IMR-90 (cell line): Measurements from ENCODE around the gene HSPA12A. TPM values are rescaled to one million over a fixed set of nuclear protein-coding genes. Genes with fewer than 3 reads are reported as not detected.

Source experiments
- ATAC-seq: fragments of 200-7000 bp; cut with Tn5 transposase; 2 replicates; pipeline ENCODE4 v1.9.1; 2020; ENCODE audit warnings: low read depth, mild to moderate bottlenecking, moderate library complexity
- BruUV-seq: library from RNA; stranded (reverse); fragments of 400-500 nt; replicated peaks from 2 replicates; lab custom pipeline; 2021; lab: Mats Ljungman, UMichigan
- CTCF ChIA-PET: fragments of 300-600 bp; formaldehyde crosslinking; extraction: SDS; loops from one replicate; lab custom pipeline; 2021; ENCODE audit warnings: antibody characterized with exemption; lab: Yijun Ruan, JAX
- POLR2A ChIA-PET: fragments of 300-600 bp; sonication (Branson Sonifier 250); formaldehyde crosslinking; loops from one replicate; lab custom pipeline; 2022; ENCODE audit warnings: antibody characterized with exemption; ENCODE audit not compliant: unreplicated experiment; lab: Charles Lee
- DNase-seq: peaks from one replicate; pipeline ENCODE4 v3.0.0; 2013
- H2AFZ ChIP-seq: replicated peaks from 2 replicates; pipeline ENCODE3; 2013; ENCODE audit warnings: low read length, mild to moderate bottlenecking; ENCODE audit not compliant: poor library complexity
- H2AK5ac ChIP-seq: 2 replicates; pipeline ENCODE4 v1.6.1; 2013; ENCODE audit warnings: low read depth, low read length, inconsistent platforms
- H2AK9ac ChIP-seq: replicated peaks from 2 replicates; pipeline ENCODE3; 2013; ENCODE audit warnings: mild to moderate bottlenecking, low read depth, low read length, moderate library complexity; ENCODE audit not compliant: poor library complexity
- H2BK120ac ChIP-seq: 2 replicates; pipeline ENCODE4 v1.6.1; 2013; ENCODE audit warnings: low read depth, low read length, inconsistent platforms
- H2BK15ac ChIP-seq: 3 replicates; pipeline ENCODE4 v1.6.1; 2013; ENCODE audit warnings: low read depth, low read length, inconsistent platforms
- H2BK20ac ChIP-seq: 2 replicates; pipeline ENCODE4 v1.6.1; 2013; ENCODE audit warnings: low read depth, mild to moderate bottlenecking, inconsistent platforms, low read length, moderate library complexity
- H2BK5ac ChIP-seq: 2 replicates; pipeline ENCODE4 v1.6.1; 2013; ENCODE audit warnings: mild to moderate bottlenecking, low read depth, low read length, inconsistent platforms; ENCODE audit not compliant: poor library complexity, severe bottlenecking
- H3K14ac ChIP-seq: replicated peaks from 2 replicates; pipeline ENCODE4 v1.6.1; 2013; ENCODE audit warnings: low read depth, low read length, inconsistent platforms
- H3K18ac ChIP-seq: 2 replicates; pipeline ENCODE4 v1.6.1; 2013; ENCODE audit warnings: low read depth, low read length, control low read depth
- H3K23ac ChIP-seq: 2 replicates; pipeline ENCODE4 v1.6.1; 2013; ENCODE audit warnings: low read depth, low read length, inconsistent platforms
- H3K27ac ChIP-seq: 2 replicates; pipeline ENCODE4 v1.5.1; 2013; ENCODE audit warnings: mild to moderate bottlenecking, control low read depth, low read length; ENCODE audit not compliant: insufficient read depth
- H3K27me3 ChIP-seq: 2 replicates; pipeline ENCODE4 v1.6.1; 2013; ENCODE audit warnings: low read length; ENCODE audit not compliant: control insufficient read depth, insufficient read depth
- H3K36me3 ChIP-seq: 2 replicates; pipeline ENCODE4 v1.6.1; 2013; ENCODE audit warnings: low read length, mixed read lengths; ENCODE audit not compliant: control insufficient read depth, insufficient read depth
- H3K4ac ChIP-seq: 2 replicates; pipeline ENCODE4 v1.6.1; 2013; ENCODE audit warnings: low read depth, low read length, inconsistent platforms
- H3K4me1 ChIP-seq: 2 replicates; pipeline ENCODE4 v1.6.1; 2013; ENCODE audit warnings: low read length, mixed read lengths; ENCODE audit not compliant: control insufficient read depth, insufficient read depth
- H3K4me2 ChIP-seq: 2 replicates; pipeline ENCODE4 v1.6.1; 2013; ENCODE audit warnings: low read depth, mild to moderate bottlenecking, control low read depth, low read length, moderate library complexity
- H3K4me3 ChIP-seq: 2 replicates; pipeline ENCODE4 v1.5.1; 2013; ENCODE audit warnings: low read depth, mild to moderate bottlenecking, control low read depth, low read length, moderate library complexity; ENCODE audit not compliant: insufficient read depth
- H3K56ac ChIP-seq: 2 replicates; pipeline ENCODE4 v1.6.1; 2013; ENCODE audit warnings: low read length, inconsistent platforms; ENCODE audit not compliant: insufficient read depth; ENCODE audit errors: extremely low read depth
- H3K79me1 ChIP-seq, 2 experiments: 2 replicates each; pipeline ENCODE4 v1.6.1; 2013; ENCODE audit warnings: low read length in 2 of 2, inconsistent platforms in 1 of 2, low read depth in 1 of 2
- H3K9ac ChIP-seq: 2 replicates; pipeline ENCODE4 v1.6.1; 2013; ENCODE audit warnings: low read depth, low read length, control low read depth
- H3K9me1 ChIP-seq: 2 replicates; pipeline ENCODE4 v1.6.1; 2013; ENCODE audit warnings: low read length, inconsistent platforms; ENCODE audit not compliant: insufficient read depth
- H3K9me3 ChIP-seq: 2 replicates; pipeline ENCODE4 v1.6.1; 2013; ENCODE audit warnings: low read length; ENCODE audit not compliant: control insufficient read depth, insufficient read depth
- H4K20me1 ChIP-seq: 2 replicates; pipeline ENCODE4 v1.6.1; 2013; ENCODE audit warnings: low read length, inconsistent platforms; ENCODE audit not compliant: insufficient read depth
- H4K5ac ChIP-seq: 2 replicates; pipeline ENCODE4 v1.6.1; 2013; ENCODE audit warnings: mild to moderate bottlenecking, low read depth, low read length, control low read depth
- H4K8ac ChIP-seq, 2 experiments: 2 replicates each; pipeline ENCODE4 v1.6.1; 2013; ENCODE audit warnings: low read depth in 2 of 2, low read length in 2 of 2, control low read depth in 1 of 2, inconsistent platforms in 1 of 2
- H4K91ac ChIP-seq: 2 replicates; pipeline ENCODE4 v1.6.1; 2013; ENCODE audit warnings: low read depth, low read length, inconsistent platforms; ENCODE audit not compliant: insufficient read depth
- BHLHE40 ChIP-seq: fragments of 150-350 bp; IDR thresholded peaks from 2 replicates; pipeline ENCODE4 v1.6.1; 2016; ENCODE audit warnings: mild to moderate bottlenecking, low read depth, low read length
- CEBPB ChIP-seq: IDR thresholded peaks from 2 replicates; pipeline ENCODE4 v1.6.1; 2012; ENCODE audit warnings: low read depth, low read length, improper control_type of control experiment
- ELK1 ChIP-seq: fragments of 150-350 bp; IDR thresholded peaks from 2 replicates; pipeline ENCODE4 v1.6.1; 2016; ENCODE audit warnings: low read depth, mild to moderate bottlenecking, low read length, moderate library complexity, borderline replicate concordance
- MAFK ChIP-seq: IDR thresholded peaks from 2 replicates; pipeline ENCODE4 v1.6.1; 2012; ENCODE audit warnings: low read depth, low read length, improper control_type of control experiment
- MXI1 ChIP-seq: IDR thresholded peaks from 2 replicates; pipeline ENCODE4 v1.6.1; 2012; ENCODE audit warnings: low read depth, mild to moderate bottlenecking, low read length, moderate library complexity, borderline replicate concordance
- NFE2L2 ChIP-seq: fragments of 150-350 bp; IDR thresholded peaks from 2 replicates; pipeline ENCODE4 v1.6.1; 2016; ENCODE audit warnings: low read depth, mild to moderate bottlenecking, low read length
- RAD21 ChIP-seq: IDR thresholded peaks from 2 replicates; pipeline ENCODE4 v1.6.1; 2012; ENCODE audit warnings: low read length, improper control_type of control experiment
- SMC3 ChIP-seq: fragments of 150-350 bp; IDR thresholded peaks from 2 replicates; pipeline ENCODE4 v1.6.1; 2016; ENCODE audit warnings: low read depth, mild to moderate bottlenecking, antibody characterized with exemption, low read length, moderate library complexity
- WGBS, 2 experiments: methylation state at CpG; one replicate each; pipeline versions ENCODE4 v1.1.5 to v1.1.7; 2013; ENCODE audit warnings: missing lambda C conversion rate in 2 of 2; ENCODE audit not compliant: insufficient read length in 1 of 2; ENCODE audit errors: extremely low coverage in 2 of 2; 5-methylcytosine and 5-hydroxymethylcytosine counted together
- dilution Hi-C: fragments of 300-500 bp; cut with HindIII; formaldehyde crosslinking; loops from one replicate; pipeline ENCODE4 v1.14.3; 2018; ENCODE audit warnings: low sequenced_read_pairs; ENCODE audit not compliant: unreplicated experiment
- in situ Hi-C: fragments of 300-500 bp; cut with MboI; formaldehyde crosslinking; loops from 3 replicates; pipeline ENCODE4 v1.14.3; 2019; ENCODE audit warnings: low sequenced_read_pairs, inconsistent platforms, mixed read lengths
- intact Hi-C: fragments of 100-400 bp; cut with micrococcal nuclease; formaldehyde crosslinking; loops from 2 replicates; pipeline ENCODE4 v1.10.0; 2022
- polyA plus RNA-seq, 3 experiments: library from polyadenylated mRNA; depleted of rRNA; stranded (reverse); fragments of >200 nt; gene quantifications; 2 replicates each; pipeline ENCODE4 v1.2.3, GENCODE V29; 2012; ENCODE audit warnings: low replicate concordance in 1 of 3
- total RNA-seq: library from RNA; depleted of rRNA; stranded (reverse); fragments of >200 nt; gene quantifications from 2 replicates; pipeline ENCODE4 v1.2.3, GENCODE V29; 2012
- TF ChIP-seq, protein P1 (sequence below): conservative IDR thresholded peaks from 2 replicates; pipeline ENCODE4 v1.5.1; 2012; ENCODE audit warnings: mild to moderate bottlenecking, low read depth, low read length, improper control_type of control experiment

The HSPA12A gene
- total and polyA plus RNA-seq, 2 of the 4 experiments (the other 2 are of a cell fraction): 16.1 to 16.7 TPM

DNA sequence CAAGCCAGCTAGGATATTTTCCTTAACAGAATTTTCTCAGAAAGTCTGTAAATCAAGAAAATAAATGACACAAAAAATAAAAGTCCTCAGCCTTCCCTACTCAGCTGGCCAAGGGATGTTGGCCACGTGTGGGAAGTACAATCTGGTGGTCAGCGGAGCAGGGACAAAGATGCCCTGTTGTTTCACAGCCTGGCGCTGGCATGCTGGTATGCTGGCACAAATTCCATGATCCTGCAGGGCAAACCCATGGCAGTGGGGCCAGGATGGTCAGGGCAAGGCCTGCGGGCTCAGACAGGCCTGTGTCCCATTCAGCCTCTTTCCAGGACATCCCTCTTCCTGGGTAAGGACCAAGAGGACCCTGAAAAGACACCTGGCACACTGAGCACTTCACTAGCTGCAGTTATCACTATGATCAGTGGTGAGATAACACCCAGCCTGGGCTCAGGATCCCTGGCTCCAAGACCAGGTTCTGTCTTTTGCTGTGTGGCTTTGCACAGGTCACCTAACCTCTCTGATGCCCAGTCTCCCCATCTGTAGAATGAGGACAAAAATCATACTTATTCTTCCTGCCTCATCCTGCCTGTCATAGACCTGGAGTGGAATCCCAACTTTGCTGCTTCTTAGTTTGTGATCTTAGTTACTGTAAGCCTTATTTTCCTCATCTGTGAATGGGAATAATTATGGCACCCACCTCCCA is 10.8 kb upstream of the HSPA12A start:
- H2BK20ac ChIP-seq: no peak overlapping the region
- H3K14ac ChIP-seq: no peak overlapping the region
- H3K4me3 ChIP-seq: no peak overlapping the region
- no peak overlapping the region for H3K4ac ChIP-seq
- ATAC-seq: no peak
- no peak overlapping the region for H2AFZ ChIP-seq
- no peak overlapping the region for H2AK5ac ChIP-seq
- no peaks in the 10 kb centered on the region for H3K27me3 ChIP-seq
- intact Hi-C loops: no loop called here
- H2BK15ac ChIP-seq: no peak overlapping the region
- 0 out of 2 replicates have a peak, but pooled peaks cover 4% of the 10 kb centered on the region for H3K9me1 ChIP-seq
- H3K9ac ChIP-seq: no peak overlapping the region
- H3K56ac ChIP-seq: no peak overlapping the region
- H3K79me1 ChIP-seq: no peaks in the 10 kb centered on the region
- WGBS, 2 experiments: 83% methylated on average over 1 of the region's 4 CpGs; no CpG with 5 or more reads in 1 of the 2 experiments
- dilution Hi-C loops: no loop called here
- no peak for DNase-seq
- no peak overlapping the region for H2AK9ac ChIP-seq
- no peaks in the 10 kb centered on the region for H3K9me3 ChIP-seq
- no peak overlapping the region for H2BK5ac ChIP-seq
- no peaks in the 10 kb centered on the region for H4K20me1 ChIP-seq
- in situ Hi-C loops: no loop called here
- H3K23ac ChIP-seq: no peak overlapping the region
- H3K4me2 ChIP-seq: no peak overlapping the region
- H3K4me1 ChIP-seq: peaks cover 4% of the 10 kb centered on the region
- no peak overlapping the region for H4K8ac ChIP-seq
- H3K36me3 ChIP-seq: no peaks in the 10 kb centered on the region
- no peak overlapping the region for H3K18ac ChIP-seq
- BruUV-seq: no TSS peak
- H4K91ac ChIP-seq: no peak overlapping the region
- CTCF ChIA-PET: no interaction called here
- no peak for TF ChIP-seq BHLHE40
- no peak for TF ChIP-seq ELK1
- TF ChIP-seq MXI1: no peak
- TF ChIP-seq CEBPB: no peak
- TF ChIP-seq, protein P1, sequence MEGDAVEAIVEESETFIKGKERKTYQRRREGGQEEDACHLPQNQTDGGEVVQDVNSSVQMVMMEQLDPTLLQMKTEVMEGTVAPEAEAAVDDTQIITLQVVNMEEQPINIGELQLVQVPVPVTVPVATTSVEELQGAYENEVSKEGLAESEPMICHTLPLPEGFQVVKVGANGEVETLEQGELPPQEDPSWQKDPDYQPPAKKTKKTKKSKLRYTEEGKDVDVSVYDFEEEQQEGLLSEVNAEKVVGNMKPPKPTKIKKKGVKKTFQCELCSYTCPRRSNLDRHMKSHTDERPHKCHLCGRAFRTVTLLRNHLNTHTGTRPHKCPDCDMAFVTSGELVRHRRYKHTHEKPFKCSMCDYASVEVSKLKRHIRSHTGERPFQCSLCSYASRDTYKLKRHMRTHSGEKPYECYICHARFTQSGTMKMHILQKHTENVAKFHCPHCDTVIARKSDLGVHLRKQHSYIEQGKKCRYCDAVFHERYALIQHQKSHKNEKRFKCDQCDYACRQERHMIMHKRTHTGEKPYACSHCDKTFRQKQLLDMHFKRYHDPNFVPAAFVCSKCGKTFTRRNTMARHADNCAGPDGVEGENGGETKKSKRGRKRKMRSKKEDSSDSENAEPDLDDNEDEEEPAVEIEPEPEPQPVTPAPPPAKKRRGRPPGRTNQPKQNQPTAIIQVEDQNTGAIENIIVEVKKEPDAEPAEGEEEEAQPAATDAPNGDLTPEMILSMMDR: no peak
- TF ChIP-seq SMC3: no peak
- TF ChIP-seq NFE2L2: no peak
- TF ChIP-seq MAFK: no peak
- TF ChIP-seq RAD21: no peak
- no peak overlapping the region for H3K27ac ChIP-seq
- POLR2A ChIA-PET: no interaction called here
- no peak overlapping the region for H4K5ac ChIP-seq
- no peak overlapping the region for H2BK120ac ChIP-seq
